KMS-11 (cell line): ENCODE results near the gene TTC21A.

Source experiments
- H2AFZ ChIP-seq: fragments of 200-600 bp; sonication (generic); 2 replicates; pipeline ENCODE4 v1.6.1; 2016; ENCODE audit warnings: antibody characterized with exemption, mixed run types, low read depth
- H3K27ac ChIP-seq: fragments of 200-600 bp; sonication (generic); 2 replicates; pipeline ENCODE4 v1.6.1; 2016; ENCODE audit warnings: mild to moderate bottlenecking, mixed run types
- H3K27me3 ChIP-seq: fragments of 200-600 bp; sonication (generic); 2 replicates; pipeline ENCODE4 v1.6.1; 2017; ENCODE audit warnings: mild to moderate bottlenecking, low read depth, mixed run types, moderate library complexity; ENCODE audit not compliant: insufficient read depth
- H3K36me3 ChIP-seq: fragments of 200-600 bp; sonication (generic); 2 replicates; pipeline ENCODE4 v1.6.1; 2017; ENCODE audit warnings: mild to moderate bottlenecking, mixed run types; ENCODE audit not compliant: insufficient read depth
- H3K4me1 ChIP-seq: fragments of 200-600 bp; sonication (generic); 2 replicates; pipeline ENCODE4 v1.6.1; 2016; ENCODE audit warnings: mild to moderate bottlenecking, low read depth, mixed run types; ENCODE audit not compliant: poor library complexity, severe bottlenecking
- H3K4me2 ChIP-seq: fragments of 200-600 bp; sonication (generic); 2 replicates; pipeline ENCODE4 v1.7.0; 2016; ENCODE audit warnings: mild to moderate bottlenecking, mixed run types
- H3K4me3 ChIP-seq: fragments of 200-600 bp; sonication (generic); IDR thresholded peaks from 2 replicates; pipeline ENCODE4 v1.6.1; 2017; ENCODE audit warnings: low read depth, low read length, mixed read lengths; ENCODE audit not compliant: insufficient read depth
- H3K79me2 ChIP-seq: fragments of 200-600 bp; sonication (generic); 2 replicates; pipeline ENCODE4 v1.6.1; 2016; ENCODE audit warnings: low read depth, mixed run types; ENCODE audit not compliant: insufficient read depth
- H3K9ac ChIP-seq: fragments of 200-600 bp; sonication (generic); 2 replicates; pipeline ENCODE4 v1.6.1; 2016; ENCODE audit warnings: mild to moderate bottlenecking, mixed run types
- H4K20me1 ChIP-seq: fragments of 200-600 bp; sonication (generic); 2 replicates; pipeline ENCODE4 v1.6.1; 2016; ENCODE audit warnings: mild to moderate bottlenecking, mixed run types; ENCODE audit not compliant: insufficient read depth
- TF ChIP-seq, protein P1 (sequence below): fragments of 200-600 bp; sonication (generic); conservative IDR thresholded peaks from 2 replicates; pipeline ENCODE4 v1.6.1; 2017; ENCODE audit warnings: low read depth, mild to moderate bottlenecking, antibody characterized with exemption, low read length, moderate library complexity, mixed read lengths

TTC21A gene

DNA sequence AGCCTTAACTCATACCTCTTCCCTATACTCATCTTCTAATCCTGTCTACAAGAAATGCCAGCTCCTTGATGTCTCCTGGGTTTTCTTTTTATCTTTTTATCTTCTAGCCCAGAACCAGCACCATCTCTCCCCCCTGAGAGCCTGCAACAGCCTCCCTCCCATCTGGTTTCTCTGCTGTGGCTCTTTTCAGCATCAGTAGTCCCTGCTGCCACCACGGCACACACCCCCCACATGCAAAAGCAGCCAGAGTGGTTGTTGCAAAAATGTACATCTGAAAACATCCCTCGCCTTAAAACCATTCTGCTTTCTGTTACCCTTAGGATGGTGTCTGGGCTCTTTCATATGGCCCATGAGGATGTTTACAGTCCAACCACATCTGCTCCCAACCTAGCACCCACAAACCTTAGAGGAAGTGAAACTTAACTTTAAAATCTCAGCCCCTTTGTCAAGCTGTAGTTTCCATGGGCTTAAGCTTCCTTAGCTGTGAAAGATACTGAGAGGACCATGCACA lies 775 bp downstream of the TTC21A start:
- peak overlapping the region; percentile 48; the same call in 1 of the 2 replicates for H3K27ac ChIP-seq
- peak overlapping the region; percentile 96 for H3K4me2 ChIP-seq
- H3K27me3 ChIP-seq, result no peaks in the 10 kb centered on the region
- H3K9ac ChIP-seq, result peak overlapping the region; percentile 64; the same call in 1 of the 2 replicates
- TF ChIP-seq, protein P1, sequence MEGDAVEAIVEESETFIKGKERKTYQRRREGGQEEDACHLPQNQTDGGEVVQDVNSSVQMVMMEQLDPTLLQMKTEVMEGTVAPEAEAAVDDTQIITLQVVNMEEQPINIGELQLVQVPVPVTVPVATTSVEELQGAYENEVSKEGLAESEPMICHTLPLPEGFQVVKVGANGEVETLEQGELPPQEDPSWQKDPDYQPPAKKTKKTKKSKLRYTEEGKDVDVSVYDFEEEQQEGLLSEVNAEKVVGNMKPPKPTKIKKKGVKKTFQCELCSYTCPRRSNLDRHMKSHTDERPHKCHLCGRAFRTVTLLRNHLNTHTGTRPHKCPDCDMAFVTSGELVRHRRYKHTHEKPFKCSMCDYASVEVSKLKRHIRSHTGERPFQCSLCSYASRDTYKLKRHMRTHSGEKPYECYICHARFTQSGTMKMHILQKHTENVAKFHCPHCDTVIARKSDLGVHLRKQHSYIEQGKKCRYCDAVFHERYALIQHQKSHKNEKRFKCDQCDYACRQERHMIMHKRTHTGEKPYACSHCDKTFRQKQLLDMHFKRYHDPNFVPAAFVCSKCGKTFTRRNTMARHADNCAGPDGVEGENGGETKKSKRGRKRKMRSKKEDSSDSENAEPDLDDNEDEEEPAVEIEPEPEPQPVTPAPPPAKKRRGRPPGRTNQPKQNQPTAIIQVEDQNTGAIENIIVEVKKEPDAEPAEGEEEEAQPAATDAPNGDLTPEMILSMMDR, result no peak
- H3K79me2 ChIP-seq, result no peaks in the 10 kb centered on the region
- H3K4me1 ChIP-seq, result peaks cover 25% of the 10 kb centered on the region
- H2AFZ ChIP-seq, result peak overlapping the region; percentile 83
- no peaks in the 10 kb centered on the region for H4K20me1 ChIP-seq
- H3K36me3 ChIP-seq, result no peaks in the 10 kb centered on the region
- H3K4me3 ChIP-seq, result no peak overlapping the region

DNA sequence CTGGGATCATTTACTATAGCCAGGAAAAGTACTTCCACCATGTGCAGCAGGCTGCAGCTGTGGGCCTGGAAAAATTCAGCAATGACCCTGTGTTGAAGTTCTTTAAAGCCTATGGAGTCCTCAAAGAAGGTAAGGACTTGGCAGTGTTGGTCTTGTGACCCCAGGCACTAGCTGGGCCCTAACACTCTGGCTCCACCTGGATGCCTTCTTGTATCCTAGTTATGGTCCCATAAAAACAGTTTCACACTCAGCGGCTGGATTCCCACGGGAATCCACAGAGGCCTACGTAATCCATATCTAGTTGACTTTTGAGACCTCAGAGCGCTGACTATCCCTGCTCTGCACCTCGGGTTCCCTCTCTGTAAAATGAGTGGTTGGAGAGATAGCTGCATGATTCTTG lies 1.6 kb downstream of the TTC21A start:
- TF ChIP-seq, protein P1, result no peak
- Histone ChIP-seq H3K36me3 (no peaks in the 10 kb centered on the region), H4K20me1 (no peaks in the 10 kb centered on the region), H3K27me3 (no peaks in the 10 kb centered on the region), H3K79me2 (no peaks in the 10 kb centered on the region), H3K27ac (no peak overlapping the region; the same call in 1 of the 2 replicates), H3K4me1 (peaks cover 25% of the 10 kb centered on the region), H3K4me2 (no peak overlapping the region), H3K9ac (no peak overlapping the region), H2AFZ (no peak overlapping the region), H3K4me3 (no peak overlapping the region)

- Histone ChIP-seq H3K36me3 (no peaks in the 10 kb centered on the region), H3K4me3 (no peak overlapping the region), H2AFZ (no peak overlapping the region), H3K27ac (no peak overlapping the region), H3K4me2 (no peak overlapping the region), H3K27me3 (no peaks in the 10 kb centered on the region), H3K4me1 (peaks cover 24% of the 10 kb centered on the region), H3K9ac (no peak overlapping the region), H3K79me2 (no peaks in the 10 kb centered on the region), H4K20me1 (no peaks in the 10 kb centered on the region)
- TF ChIP-seq, protein P1, result no peak
Measured at GRCh38 chr3:39110041-39110639, 2.7 kb downstream of the TTC21A start.

DNA sequence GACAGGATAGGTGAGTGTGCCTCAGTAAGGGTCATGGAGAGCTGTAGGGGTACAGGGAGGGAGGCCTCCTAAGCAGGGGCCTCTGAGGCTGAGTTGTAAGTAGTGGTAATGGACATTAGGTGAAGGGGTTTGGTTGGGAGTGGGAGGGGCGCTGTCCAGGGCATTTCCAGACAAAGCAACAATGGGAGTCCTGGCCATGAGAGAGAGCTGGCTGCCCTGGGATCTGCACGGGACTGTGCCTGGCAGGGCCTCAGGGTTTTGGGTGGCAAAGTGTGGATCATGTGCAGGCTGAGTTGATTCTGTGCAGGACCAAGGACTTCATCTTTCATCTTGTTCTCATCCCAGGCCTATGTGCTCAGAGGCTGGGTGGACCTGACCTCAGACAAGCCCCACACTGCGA lies 4.6 kb downstream of the TTC21A start:
- TF ChIP-seq, protein P1, result no peak
- Histone ChIP-seq H3K36me3 (no peaks in the 10 kb centered on the region), H3K4me3 (no peak overlapping the region), H3K27me3 (no peaks in the 10 kb centered on the region), H3K4me2 (no peak overlapping the region), H3K27ac (no peak overlapping the region), H3K79me2 (no peaks in the 10 kb centered on the region), H3K4me1 (peaks cover 10% of the 10 kb centered on the region), H4K20me1 (no peaks in the 10 kb centered on the region), H3K9ac (no peak overlapping the region), H2AFZ (no peak overlapping the region)
